DLD1 (cell line): Measurements from ENCODE around the gene LTN1.
"Not testable (repeated sequence)": the region's sequence is repeated elsewhere in the genome, so short reads cannot be mapped to it uniquely, and the experiment has no call there.

Source experiments
- in situ Hi-C: cut with HindIII; loops from 2 replicates; pipeline ENCODE4 v1.10.0; 2017; ENCODE audit warnings: low sequenced_read_pairs

Gene LTN1

DNA sequence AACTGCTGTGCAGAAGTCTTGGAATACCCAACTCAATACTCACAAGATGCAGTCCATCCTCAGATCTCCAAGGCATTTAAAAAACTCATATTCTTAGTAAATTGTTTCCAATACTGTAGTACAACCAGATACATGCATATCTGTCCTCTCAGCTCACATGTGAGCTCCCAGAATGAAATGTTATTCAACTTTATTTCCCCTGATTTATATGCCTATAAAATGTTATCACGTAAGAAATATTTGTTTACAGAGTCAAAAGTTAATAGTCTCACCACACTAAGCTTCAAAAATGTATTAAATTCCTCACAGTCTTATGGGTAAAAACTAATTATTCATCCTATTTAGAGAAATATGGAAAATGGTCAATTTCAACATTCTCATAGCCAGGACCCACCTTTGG is 56.6 kb downstream of the LTN1 start:
- in situ Hi-C loops = no loop called here

DNA sequence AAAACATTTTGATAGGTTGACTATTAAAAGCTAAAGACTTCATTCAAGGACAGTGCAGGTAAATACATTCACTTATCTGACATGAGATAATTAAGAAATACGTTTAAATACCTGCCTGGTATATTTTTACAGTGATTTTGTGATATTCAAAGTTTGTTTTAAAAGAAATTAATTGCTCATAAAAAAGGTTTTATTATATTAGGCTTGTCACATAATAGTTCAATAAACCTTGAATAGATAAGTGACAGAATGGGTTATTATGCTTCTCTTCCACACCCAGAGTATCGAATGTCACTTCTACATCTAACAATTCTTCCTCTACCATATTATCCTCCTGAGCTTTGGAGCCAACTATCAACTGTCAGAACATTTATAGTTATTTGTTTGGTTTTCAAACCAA is 60.0 kb downstream of the LTN1 start:
- in situ Hi-C loops = no loop called here

DNA sequence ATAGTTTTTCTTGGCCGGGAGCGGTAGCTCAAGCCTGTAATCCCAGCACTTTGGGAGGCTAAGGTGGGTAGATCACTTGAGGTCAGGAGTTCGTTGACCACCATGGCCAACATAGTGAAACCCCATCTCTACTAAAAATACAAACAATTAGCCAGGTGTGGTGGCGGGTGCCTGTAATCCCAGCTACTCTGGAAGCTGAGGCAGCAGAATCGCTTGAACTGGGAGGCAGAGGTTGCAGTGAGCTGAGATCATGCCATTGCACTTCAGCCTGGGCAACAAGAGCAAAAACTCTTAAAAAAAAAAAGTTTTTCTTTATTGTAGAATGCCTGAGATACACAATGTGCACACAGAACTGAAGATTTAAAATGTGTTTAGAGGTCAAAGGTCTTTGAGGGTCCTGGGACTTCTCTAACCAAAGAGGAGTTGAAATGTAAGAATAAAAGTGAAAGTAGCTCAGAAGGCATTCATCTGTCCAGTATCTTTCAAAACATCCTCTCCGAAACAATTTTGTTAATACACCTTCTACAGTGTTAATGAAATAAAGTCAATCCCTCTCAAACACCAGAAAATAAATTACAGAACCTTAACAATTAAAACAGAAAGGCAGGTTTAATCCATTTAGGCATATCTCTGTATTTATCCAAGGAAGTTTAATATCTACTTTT is 60.8 kb downstream of the LTN1 start:
- in situ Hi-C loops = not testable (repeated sequence)

DNA sequence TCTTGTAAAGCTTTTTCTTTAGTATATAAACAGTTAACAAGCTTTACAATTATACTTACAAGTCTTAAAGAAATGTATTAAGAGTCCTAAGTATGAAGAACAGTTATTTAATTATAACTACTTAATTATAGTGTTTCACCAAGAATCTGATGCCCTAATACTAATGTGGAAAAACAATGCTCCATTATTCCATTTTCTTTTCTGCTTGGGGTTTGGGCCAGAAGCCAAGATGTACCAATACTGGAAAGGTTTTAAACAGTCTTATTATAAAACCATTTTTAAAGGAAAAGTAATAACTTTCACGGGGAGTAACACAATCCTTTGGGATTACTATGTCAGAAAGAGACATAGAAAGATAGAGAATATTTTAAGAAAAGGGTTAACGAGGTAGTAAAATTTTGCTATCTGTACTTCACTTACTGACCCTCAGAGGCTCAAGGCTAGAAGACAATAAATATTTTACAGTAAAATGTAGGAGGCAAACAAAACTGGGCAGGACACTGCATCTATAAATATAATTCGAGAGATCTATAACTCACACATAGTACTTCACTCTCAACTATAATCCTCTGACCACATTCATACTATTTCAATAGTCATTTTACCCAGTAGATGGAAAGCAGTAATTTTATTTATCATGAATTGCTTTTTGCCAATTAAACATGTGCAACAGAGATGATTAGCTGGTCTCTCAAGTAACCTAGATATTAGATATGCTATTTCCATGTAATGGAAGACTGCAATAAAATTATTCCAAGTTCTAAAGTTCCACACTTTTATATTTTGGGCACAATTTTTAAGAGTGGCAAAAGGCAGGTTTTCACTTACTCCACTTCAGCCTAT is 63.9 kb downstream of the LTN1 start:
- in situ Hi-C loops = no loop called here

DNA sequence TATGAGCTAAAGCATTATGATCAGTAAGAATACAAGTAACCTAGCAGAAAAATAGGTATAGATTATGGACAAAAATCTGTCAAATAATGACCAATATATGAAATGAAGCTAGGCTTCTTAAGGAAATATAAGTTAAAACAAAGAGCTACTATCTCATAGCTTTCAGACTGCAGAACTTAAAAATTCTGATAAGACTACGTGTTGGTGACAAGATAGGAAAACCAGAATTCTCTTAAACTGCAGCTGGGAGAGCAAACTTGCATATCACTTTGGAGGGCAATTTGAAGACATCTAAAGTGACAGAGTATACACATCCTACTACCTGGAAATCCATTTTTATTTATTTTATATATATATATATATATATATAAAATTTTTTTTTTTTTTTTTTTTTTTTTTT is 65.5 kb downstream of the LTN1 start:
- in situ Hi-C loops = no loop called here

DNA sequence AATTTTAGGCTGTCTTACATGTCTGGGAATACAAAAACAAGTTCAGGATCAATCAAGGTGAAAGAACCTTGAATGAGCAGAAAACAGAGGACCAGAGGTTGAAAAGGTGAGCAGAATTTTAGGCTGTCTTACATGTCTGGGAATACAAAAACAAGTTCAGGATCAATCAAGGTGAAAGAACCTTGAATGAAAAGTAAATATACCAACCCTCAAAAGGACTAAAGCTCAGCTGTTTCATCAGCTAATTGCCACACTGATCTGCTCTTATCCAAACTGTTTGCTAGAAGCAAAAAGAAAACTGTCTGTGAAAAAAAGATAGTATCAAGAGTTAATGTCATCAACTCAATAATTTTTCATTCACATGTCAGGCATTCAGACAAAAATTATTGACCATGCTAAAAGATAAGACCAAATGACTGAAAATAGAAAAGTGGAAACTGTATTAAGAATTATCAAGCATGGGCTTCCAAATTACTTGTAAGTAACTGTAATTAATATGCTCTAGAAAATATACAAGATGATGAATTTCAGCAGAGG is 69.2 kb downstream of the LTN1 start:
- in situ Hi-C loops = no loop called here

DNA sequence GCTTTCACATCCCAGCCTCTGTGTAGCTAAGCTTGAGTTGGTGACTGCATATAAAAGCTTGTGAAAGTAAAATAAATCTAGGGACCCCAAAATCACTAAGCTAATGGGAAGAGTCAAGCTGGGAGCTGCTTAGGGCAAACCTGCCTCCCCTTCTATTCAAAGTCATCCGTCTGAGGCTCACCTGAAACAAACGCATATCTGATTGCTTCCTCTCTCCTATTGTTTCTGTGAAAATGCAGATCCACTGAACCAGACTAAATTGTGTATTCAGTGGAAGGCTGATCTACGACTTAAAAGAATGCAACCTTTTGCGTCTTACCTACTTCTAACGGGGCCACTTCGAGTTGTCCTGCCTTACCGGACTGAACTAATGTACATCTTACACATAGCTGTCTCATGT is 70.3 kb downstream of the LTN1 start:
- in situ Hi-C loops = no loop called here

DNA sequence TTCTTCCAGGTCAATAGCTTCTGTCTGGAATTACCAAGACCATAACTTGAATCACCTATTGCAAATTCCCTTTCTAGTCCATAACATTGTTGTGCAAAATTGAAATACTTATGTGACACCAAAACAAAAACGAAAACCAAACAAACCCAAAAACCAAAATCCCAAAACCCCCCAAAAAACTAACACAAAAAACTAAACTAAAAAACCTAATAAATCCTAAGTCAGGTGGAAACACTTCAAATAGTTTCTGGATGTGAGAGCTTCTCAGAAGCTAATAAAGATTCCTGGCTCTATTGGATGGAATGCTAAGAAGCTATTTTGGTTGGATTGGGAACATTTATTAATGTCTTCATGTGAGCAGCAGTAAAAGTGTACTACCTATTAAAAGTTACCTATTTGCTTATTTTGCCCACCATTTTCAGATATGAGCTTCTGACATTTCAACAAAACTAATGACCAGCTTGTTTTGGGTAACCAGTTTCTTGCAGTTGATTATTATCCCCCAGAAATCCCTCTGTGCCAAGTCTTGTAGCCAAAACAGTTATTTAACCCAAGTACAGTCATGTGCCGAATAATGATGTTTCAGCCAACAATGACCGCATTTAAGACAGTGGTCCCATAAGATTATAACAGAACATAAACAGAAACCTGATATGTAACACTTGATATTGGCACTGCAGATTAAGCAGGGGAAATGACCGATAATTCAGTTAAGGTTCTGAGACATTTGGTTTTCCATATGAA is 76.4 kb downstream of the LTN1 start:
- in situ Hi-C loops = no loop called here

DNA sequence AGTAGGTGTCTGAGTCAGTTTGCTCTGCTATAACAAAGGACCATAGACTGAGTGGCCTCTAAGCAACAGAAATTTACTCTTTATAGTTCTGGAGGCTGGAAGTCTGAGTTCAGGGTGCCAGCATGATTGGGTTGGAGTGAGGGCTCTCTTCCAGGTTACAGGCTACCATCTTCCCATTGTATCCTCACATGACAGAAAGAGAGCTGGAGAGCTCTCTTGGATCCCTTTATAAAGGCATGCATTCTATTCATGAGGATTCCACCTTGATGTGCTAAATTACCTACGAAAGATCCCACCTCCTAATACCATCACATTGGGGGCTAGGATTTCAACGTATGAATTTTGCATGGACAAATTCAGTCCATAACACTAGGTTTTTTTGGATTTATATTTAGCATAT is 79.6 kb downstream of the LTN1 start:
- in situ Hi-C loops = no loop called here

DNA sequence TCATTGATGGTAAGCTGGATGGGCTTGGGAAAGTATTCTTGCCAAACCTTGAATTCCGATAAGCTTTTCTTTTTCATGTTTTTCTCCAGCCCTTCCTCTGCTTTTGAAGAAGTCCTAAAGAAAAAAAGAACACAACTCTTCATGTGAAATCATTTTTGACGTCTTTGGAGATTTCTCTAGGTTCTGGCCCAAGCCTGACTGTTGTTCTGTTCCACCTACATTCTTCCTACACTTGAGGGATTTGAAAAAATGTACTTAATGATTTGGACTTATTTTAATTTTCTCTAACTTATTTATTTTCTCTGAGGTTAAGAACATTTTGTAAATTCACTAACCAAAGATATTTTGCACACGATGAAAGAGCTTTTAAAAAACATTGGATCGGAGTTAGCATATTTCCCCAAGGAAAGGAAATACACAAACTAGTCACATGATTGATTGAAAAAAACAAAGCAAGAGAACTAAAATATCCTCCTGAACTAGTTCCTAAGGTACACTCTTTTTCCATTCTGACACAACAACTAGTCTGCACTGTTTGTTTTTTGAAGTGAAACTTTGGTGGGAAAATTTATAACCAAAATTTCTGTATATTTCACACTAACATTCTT is 82.3 kb downstream of the LTN1 start:
- in situ Hi-C loops = no loop called here

DNA sequence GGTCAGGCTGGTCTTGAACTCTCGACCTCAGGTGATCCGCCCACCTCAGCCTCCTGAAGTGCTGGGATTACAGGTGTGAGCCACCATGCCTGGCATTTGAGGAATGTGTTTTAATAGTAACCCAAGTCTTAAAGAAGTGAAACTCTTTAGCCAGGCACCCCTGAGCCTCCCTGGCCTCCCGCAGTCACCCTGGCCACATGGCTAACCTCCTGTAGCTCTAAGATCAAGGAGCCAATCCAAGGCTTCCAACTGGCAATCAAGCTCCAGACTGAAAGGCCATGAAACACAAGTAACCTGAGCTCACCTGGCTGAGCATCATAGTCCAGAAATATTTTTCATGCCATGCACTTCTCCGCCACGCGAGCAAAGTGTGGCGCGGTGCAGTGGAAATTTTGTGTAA is 84.3 kb downstream of the LTN1 start:
- in situ Hi-C loops = no loop called here

DNA sequence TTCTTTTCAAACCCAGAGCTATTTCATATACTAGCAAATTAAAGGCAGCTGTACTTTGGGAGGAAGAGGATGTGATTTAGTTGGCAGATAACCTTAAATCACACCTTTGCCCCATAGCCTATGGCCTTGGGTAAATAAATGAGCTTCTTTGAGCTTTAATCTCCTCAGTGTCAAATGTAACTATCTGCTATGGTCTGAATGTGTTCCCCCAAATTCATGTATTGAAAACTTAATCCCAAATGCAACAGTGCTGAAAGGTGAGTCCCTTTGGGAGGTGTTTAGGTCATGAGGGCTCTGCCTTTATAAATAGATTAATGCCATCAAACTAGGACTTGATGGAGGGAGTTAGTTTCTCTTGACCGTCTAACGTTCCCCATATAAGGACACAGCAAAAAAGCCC is 85.8 kb downstream of the LTN1 start:
- in situ Hi-C loops = no loop called here

DNA sequence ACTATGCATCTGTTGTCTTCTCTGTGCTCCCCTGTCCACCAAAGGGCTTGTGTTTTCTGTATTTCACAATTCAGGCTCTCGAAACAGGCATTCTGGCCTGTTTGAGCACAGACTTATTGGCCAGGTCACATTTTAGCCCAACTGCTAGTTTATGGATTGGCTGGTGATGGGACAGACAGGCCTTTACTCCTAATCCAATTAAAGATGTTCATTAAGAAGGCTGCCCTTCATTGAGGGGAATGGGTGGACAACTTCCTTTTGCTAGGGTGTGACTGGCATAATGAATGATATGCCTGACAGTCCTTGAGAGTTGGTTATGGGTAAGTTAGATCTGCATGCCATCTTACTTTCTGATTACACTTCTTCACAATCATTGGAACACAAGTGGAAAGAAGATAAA is 86.4 kb downstream of the LTN1 start:
- in situ Hi-C loops = no loop called here

DNA sequence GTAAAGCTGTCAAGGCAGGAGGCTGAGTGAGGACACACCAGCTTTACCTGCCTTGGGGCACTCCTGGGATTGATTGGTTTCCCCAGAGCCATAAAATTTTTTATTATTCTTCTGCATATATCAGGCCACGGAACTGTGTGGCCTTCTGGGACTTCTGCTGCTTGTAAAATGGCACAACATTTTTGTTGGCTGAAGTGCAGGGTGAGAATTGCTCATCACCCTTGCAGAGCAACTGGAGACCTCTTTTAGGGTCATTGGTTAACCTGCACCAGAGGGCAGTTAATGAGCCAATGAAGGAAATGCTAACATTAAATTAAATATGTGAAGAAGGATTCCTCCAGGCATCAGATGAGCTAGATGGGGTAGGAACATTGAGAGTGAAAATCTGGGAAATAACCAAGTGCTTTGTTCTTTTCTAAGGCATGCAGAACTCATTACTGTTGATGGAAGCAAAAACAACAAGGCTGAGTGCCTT is 87.7 kb downstream of the LTN1 start:
- in situ Hi-C loops = no loop called here

DNA sequence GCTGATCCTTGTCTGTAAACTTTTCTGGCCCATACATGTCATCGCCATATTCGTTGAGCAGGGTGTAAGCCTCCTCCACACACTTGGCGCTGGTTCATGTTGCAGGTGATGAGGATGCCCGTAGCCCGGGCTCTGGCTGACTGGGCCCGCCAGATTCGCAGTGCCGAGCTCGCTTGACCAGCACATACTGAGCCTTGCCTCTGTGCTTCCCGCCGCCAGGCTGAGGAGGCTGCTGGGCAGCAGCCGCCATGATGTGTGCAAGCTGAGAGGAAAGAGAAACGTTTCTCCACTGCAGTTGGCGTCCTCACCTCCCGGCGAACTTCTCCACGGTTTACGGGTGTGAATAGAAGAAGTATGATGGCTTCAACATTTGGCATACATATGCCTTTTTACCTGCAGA is 89.2 kb downstream of the LTN1 start:
- in situ Hi-C loops = no loop called here

DNA sequence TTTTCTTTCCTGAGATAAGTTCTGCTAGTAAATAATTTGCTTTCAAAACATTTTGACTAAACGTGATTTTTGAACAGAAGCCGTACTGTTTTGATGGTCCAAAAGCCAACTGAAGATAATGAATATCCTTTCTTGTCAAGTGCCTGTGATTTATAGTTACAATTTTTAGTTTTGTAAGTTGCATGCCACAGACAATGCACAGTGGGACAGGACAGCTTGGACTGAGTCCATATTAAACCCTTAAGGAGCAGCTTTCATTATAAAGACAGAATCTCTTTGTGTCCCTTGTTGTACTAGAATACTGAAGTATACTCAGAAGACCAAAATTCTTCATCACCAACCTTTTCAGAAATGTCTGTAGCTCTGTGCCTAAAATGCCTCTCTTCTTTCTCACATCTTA is 92.2 kb downstream of the LTN1 start:
- in situ Hi-C loops = no loop called here

DNA sequence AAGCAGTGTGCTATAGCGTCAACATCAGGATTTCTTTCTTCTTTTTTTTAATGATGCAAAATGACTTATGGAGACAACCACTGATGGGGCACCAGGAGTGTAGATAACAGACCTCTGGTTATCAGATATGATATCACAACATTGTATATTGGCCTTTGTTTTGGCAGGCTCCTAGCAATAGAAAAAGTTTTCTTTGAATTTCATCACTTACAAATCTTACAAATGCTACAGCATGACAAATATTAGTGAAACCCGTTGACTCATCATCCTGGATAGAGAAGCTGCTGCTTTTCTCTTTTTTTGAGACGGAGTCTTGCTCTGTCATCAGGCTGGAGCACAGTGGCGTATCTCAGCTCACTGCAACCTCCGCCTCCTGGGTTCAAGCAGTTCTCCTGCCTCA is 92.9 kb downstream of the LTN1 start:
- in situ Hi-C loops = no loop called here

DNA sequence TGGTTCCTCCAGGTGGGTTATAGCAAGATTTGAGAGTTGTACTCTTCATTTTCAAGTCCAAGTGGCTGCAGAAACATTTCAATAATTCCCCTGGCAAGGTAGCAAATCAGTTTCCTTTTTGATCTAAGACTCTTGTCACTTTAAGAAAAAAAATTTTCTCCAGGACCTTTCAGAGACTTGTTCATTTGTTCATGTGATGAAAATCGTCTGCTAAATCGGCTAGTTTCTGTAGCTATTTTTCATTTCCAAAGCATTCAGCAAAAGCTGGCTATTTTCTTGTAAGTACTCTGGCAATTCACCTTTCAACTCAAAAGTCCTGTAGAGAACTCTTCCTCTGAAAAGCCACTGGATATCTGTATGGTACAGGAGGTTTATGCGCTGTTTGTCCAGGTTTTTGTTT is 93.5 kb downstream of the LTN1 start:
- in situ Hi-C loops = no loop called here

DNA sequence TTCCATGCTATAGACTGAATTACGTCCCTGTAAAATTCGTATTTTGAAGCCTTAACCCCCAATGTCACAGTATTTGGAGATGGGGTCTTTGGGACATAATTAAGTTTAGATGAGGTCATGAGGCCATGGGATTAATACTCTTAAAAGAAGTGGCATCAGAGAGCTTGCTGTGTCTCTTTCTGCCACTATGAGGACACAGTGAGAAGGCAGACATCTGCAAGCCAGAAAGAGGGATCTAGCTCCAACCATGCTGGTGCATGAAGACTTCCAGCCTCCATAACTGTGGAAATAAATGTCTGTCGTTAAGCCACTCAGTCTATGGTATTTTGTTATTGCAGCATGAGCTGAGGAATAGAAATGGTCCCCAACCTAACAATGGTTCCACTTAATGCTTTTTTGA is 99.0 kb downstream of the LTN1 start:
- in situ Hi-C loops = no loop called here

DNA sequence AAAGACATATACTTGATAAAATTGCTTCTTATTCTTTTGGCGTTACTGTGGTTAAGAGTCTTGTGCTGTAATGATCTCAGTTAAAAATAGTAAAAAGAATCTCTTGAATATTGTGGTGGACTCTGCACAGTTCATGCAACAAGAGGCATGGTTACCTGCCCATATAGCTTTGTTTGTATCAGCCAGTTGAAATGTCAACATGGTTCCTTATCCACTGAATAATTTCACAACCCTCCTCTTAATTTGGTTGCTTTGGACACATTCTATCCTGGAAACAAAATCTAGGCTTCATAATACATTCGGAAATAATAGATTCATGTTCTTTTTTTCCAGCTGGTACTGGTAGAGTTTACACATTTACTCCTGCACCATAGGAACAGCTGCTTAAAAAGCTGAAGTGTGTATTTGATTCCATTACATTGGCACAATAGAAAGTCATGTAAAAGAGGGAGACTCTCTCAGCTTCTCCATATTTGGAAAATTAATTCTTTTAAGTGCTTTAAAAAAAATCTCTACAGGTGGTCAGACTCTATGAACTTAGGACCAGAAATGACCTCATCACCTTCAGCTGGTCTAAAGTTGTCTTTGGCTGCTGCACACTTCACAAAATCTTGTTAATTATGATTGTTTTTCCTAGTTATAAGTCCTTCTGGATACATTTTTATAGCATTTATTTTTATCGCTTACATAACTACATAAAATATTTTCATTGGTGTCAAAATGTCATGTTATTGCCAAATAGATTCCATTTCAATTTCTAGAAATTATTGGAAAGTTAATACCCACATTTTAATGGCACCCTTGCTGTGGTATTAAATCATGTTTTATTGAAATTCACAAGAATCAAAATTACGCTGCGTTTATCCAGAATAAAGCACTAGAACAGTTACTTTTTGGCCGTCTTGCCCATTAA is 100.2 kb downstream of the LTN1 start:
- in situ Hi-C loops = no loop called here
